Fibroblast of lung (primary cell): ENCODE measurements around the gene TACC2. TPM values are rescaled to one million over a fixed set of nuclear protein-coding genes. Genes with fewer than 3 reads are reported as not detected.

Experiments used
- DNase-seq, 2 donors: peaks; one replicate each; pipeline versions ENCODE4 v3.0.0 to v3.0.0-alpha.2; 2010; ENCODE audit warnings: low read depth in 2 of 2
- H2AFZ ChIP-seq: 2 replicates; pipeline ENCODE4 v1.5.1; 2012; ENCODE audit warnings: low read length, control low read depth, inconsistent platforms
- H3K27ac ChIP-seq: 2 replicates; pipeline ENCODE4 v1.5.1; 2011; ENCODE audit warnings: low read length, control low read depth; ENCODE audit not compliant: insufficient read depth
- H3K27me3 ChIP-seq: 2 replicates; pipeline ENCODE4 v1.5.1; 2011; ENCODE audit warnings: mild to moderate bottlenecking, low read length; ENCODE audit not compliant: control insufficient read depth, insufficient read depth
- H3K36me3 ChIP-seq: 2 replicates; pipeline ENCODE4 v1.5.1; 2011; ENCODE audit warnings: low read length; ENCODE audit not compliant: control insufficient read depth, insufficient read depth
- H3K4me1 ChIP-seq: 2 replicates; pipeline ENCODE4 v1.5.1; 2011; ENCODE audit warnings: low read length; ENCODE audit not compliant: control insufficient read depth, insufficient read depth; ENCODE audit errors: extremely low read depth
- H3K4me2 ChIP-seq: 2 replicates; pipeline ENCODE4 v1.5.1; 2011; ENCODE audit warnings: low read length, control low read depth; ENCODE audit not compliant: insufficient read depth; ENCODE audit errors: extremely low read depth
- H3K4me3 ChIP-seq, 4 experiments: fragments of 200-600 bp in 1 of 4; sonication (generic) in 1 of 4; replicated peaks in 1 of 4; 2 replicates each; pipeline ENCODE4 v1.5.1; 2011 to 2016; ENCODE audit warnings: low read length in 4 of 4, low read depth in 3 of 4, mild to moderate bottlenecking in 3 of 4, control low read depth in 2 of 4, inconsistent platforms in 1 of 4, mixed read lengths in 1 of 4; ENCODE audit not compliant: insufficient read depth in 1 of 4; ENCODE audit errors: control extremely low read depth in 1 of 4
- H3K79me2 ChIP-seq: 2 replicates; pipeline ENCODE4 v1.5.1; 2012; ENCODE audit warnings: mild to moderate bottlenecking, low read length, inconsistent platforms; ENCODE audit not compliant: control insufficient read depth, insufficient read depth
- H3K9ac ChIP-seq: 2 replicates; pipeline ENCODE4 v1.5.1; 2011; ENCODE audit warnings: mild to moderate bottlenecking, low read length, control low read depth; ENCODE audit not compliant: insufficient read depth
- H3K9me3 ChIP-seq: 2 replicates; pipeline ENCODE4 v1.5.1; 2012; ENCODE audit warnings: low read depth, low read length; ENCODE audit not compliant: control insufficient read depth, insufficient read depth
- H4K20me1 ChIP-seq: 2 replicates; pipeline ENCODE4 v1.5.1; 2011; ENCODE audit warnings: low read length; ENCODE audit not compliant: control insufficient read depth, insufficient read depth; ENCODE audit errors: extremely low read depth
- CTCF ChIP-seq, 2 donors: IDR thresholded peaks in 1 of 2; conservative IDR thresholded peaks in 1 of 2; 1 replicate in 1 of 2; 2 replicates in 1 of 2; pipeline ENCODE4 v1.5.1; 2011 to 2012; ENCODE audit warnings: low read length in 2 of 2, control low read depth in 1 of 2, inconsistent platforms in 1 of 2, low read depth in 1 of 2, mild to moderate bottlenecking in 1 of 2
- EZH2 ChIP-seq: IDR thresholded peaks from 2 replicates; pipeline ENCODE4 v1.5.1; 2012; ENCODE audit warnings: low read length, control low read depth, mild to moderate bottlenecking; ENCODE audit errors: missing control alignments
- polyA plus RNA-seq, 2 donors: library from polyadenylated mRNA; depleted of rRNA in 1 of 2; stranded (reverse) in 1 of 2; unstranded in 1 of 2; fragments of >200 nt; gene quantifications; 2 replicates each; pipeline ENCODE4 v1.2.1, GENCODE V29; 2011 to 2012; ENCODE audit warnings: missing spikeins in 1 of 2
- total RNA-seq: library from RNA; depleted of rRNA; stranded (reverse); fragments of >200 nt; gene quantifications from 2 replicates; pipeline ENCODE4 v1.2.1, GENCODE V29; 2014

The TACC2 gene
- total and polyA plus RNA-seq, 2 donors (not counting 1 experiment from before 2014, with no cell fraction given), result 7.6 to 13.0 TPM

GRCh38 chr10:122049076-122049475 is 60.1 kb downstream of the TACC2 start:
- no peaks in the 10 kb centered on the region for H4K20me1 ChIP-seq
- no peaks in the 10 kb centered on the region for H3K36me3 ChIP-seq
- H3K9ac ChIP-seq, result no peak overlapping the region
- H3K4me3 ChIP-seq, result no peak overlapping the region
- no peak overlapping the region for H3K27ac ChIP-seq
- no peak overlapping the region for H2AFZ ChIP-seq
- H3K4me1 ChIP-seq, result peaks cover 3% of the 10 kb centered on the region
- no peaks in the 10 kb centered on the region for H3K9me3 ChIP-seq
- no peak overlapping the region for H3K4me2 ChIP-seq
- DNase-seq, result no peak
- no peaks in the 10 kb centered on the region for H3K79me2 ChIP-seq
- no peaks in the 10 kb centered on the region for H3K27me3 ChIP-seq
- TF ChIP-seq EZH2, result no peak
- TF ChIP-seq CTCF (conservative IDR thresholded peaks at IDR 0.05 in 1 of 2, IDR thresholded peaks at IDR 0.05 in 1 of 2; ENCODE audit: low read depth in 1 of 2, low read length in 2 of 2), result no peak

GRCh38 chr10:122050311-122050710 is 61.3 kb downstream of the TACC2 start:
- H4K20me1 ChIP-seq, result no peaks in the 10 kb centered on the region
- no peaks in the 10 kb centered on the region for H3K27me3 ChIP-seq
- H3K4me3 ChIP-seq, result no peak overlapping the region
- DNase-seq, result no peak
- no peak overlapping the region for H3K9ac ChIP-seq
- no peak for TF ChIP-seq CTCF (conservative IDR thresholded peaks at IDR 0.05 in 1 of 2, IDR thresholded peaks at IDR 0.05 in 1 of 2; ENCODE audit: low read depth in 1 of 2, low read length in 2 of 2)
- TF ChIP-seq EZH2, result no peak
- no peaks in the 10 kb centered on the region for H3K4me1 ChIP-seq
- no peaks in the 10 kb centered on the region for H3K36me3 ChIP-seq
- no peak overlapping the region for H3K4me2 ChIP-seq
- no peak overlapping the region for H2AFZ ChIP-seq
- H3K79me2 ChIP-seq, result no peaks in the 10 kb centered on the region
- no peaks in the 10 kb centered on the region for H3K9me3 ChIP-seq
- no peak overlapping the region for H3K27ac ChIP-seq

GRCh38 chr10:122050811-122051210 is 61.8 kb downstream of the TACC2 start:
- no peaks in the 10 kb centered on the region for H3K27me3 ChIP-seq
- H3K79me2 ChIP-seq, result no peaks in the 10 kb centered on the region
- H4K20me1 ChIP-seq, result no peaks in the 10 kb centered on the region
- TF ChIP-seq CTCF (conservative IDR thresholded peaks at IDR 0.05 in 1 of 2, IDR thresholded peaks at IDR 0.05 in 1 of 2; ENCODE audit: low read depth in 1 of 2, low read length in 2 of 2) (no peak), EZH2 (no peak)
- H3K4me2 ChIP-seq, result no peak overlapping the region
- no peaks in the 10 kb centered on the region for H3K4me1 ChIP-seq
- DNase-seq, result no peak
- H3K9me3 ChIP-seq, result no peaks in the 10 kb centered on the region
- H3K4me3 ChIP-seq, result no peak overlapping the region
- H3K27ac ChIP-seq, result no peak overlapping the region
- H2AFZ ChIP-seq, result no peak overlapping the region
- H3K36me3 ChIP-seq, result no peaks in the 10 kb centered on the region
- no peak overlapping the region for H3K9ac ChIP-seq
